Ishikawa (cell line): Measurements from ENCODE around the gene SLK.

Experiments used
- CEBPB ChIP-seq: IDR thresholded peaks from 2 replicates; pipeline ENCODE4 v1.6.1; 2012
- TEAD4 ChIP-seq: IDR thresholded peaks from 2 replicates; pipeline ENCODE4 v1.6.1; 2012
- TF ChIP-seq, protein P1 (sequence below): IDR thresholded peaks from 2 replicates; pipeline ENCODE4 v1.6.1; 2012; ENCODE audit warnings: low read depth, mild to moderate bottlenecking

DNA sequence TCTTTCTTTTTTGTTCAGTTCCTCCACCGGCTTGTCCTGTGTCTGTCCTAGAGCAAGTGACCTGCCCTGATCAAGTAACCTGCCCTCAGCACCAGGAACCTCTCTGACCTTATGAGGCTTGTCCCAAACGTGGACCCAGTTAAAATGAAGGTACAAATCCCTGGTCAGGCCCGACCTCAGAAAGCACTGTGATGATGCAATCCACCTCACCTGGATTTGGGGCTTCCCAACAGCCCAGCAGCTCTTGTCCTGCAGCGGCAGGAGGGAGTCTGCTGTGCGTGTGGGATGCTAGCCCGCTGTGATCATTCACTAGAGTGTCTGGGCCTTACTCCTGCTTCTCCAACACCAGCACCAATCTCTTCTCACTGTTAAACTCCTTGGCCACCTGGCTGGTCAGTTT is 107.6 kb downstream of the SLK start:
- no peak for TF ChIP-seq TEAD4
- TF ChIP-seq CEBPB, result no peak
- TF ChIP-seq, protein P1, sequence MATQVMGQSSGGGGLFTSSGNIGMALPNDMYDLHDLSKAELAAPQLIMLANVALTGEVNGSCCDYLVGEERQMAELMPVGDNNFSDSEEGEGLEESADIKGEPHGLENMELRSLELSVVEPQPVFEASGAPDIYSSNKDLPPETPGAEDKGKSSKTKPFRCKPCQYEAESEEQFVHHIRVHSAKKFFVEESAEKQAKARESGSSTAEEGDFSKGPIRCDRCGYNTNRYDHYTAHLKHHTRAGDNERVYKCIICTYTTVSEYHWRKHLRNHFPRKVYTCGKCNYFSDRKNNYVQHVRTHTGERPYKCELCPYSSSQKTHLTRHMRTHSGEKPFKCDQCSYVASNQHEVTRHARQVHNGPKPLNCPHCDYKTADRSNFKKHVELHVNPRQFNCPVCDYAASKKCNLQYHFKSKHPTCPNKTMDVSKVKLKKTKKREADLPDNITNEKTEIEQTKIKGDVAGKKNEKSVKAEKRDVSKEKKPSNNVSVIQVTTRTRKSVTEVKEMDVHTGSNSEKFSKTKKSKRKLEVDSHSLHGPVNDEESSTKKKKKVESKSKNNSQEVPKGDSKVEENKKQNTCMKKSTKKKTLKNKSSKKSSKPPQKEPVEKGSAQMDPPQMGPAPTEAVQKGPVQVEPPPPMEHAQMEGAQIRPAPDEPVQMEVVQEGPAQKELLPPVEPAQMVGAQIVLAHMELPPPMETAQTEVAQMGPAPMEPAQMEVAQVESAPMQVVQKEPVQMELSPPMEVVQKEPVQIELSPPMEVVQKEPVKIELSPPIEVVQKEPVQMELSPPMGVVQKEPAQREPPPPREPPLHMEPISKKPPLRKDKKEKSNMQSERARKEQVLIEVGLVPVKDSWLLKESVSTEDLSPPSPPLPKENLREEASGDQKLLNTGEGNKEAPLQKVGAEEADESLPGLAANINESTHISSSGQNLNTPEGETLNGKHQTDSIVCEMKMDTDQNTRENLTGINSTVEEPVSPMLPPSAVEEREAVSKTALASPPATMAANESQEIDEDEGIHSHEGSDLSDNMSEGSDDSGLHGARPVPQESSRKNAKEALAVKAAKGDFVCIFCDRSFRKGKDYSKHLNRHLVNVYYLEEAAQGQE, result no peak
